A549 (cell line): ENCODE measurements around the gene GHRHR. TPM values are rescaled to one million over a fixed set of nuclear protein-coding genes. Genes with fewer than 3 reads are reported as not detected.
A peak's percentile ranks its signal among the peaks of the same experiment; 100 is the strongest.

Experiments
- ATAC-seq, 2 experiments: fragments of 200-7000 bp in 1 of 2; fragments of >200 bp in 1 of 2; cut with Nextera tagmentation in 1 of 2; cut with Tn5 transposase in 1 of 2; 3 replicates each; pipeline versions ENCODE4 v1.8.0 to v1.9.1; 2018 to 2020; ENCODE audit warnings: mild to moderate bottlenecking in 1 of 2, moderate library complexity in 1 of 2
- CTCF ChIA-PET: fragments of 300-600 bp; sonication (Branson Sonifier 250); formaldehyde crosslinking; extraction: SDS; loops from one replicate; lab custom pipeline; 2021; ENCODE audit warnings: antibody characterized with exemption, inconsistent platforms; lab: Yijun Ruan, JAX
- POLR2A ChIA-PET: fragments of 350-600 bp; formaldehyde crosslinking; extraction: SDS; loops from one replicate; lab custom pipeline; 2021; ENCODE audit warnings: antibody characterized with exemption, inconsistent platforms; lab: Yijun Ruan, JAX
- DNase-seq, 2 experiments: peaks; one replicate each; pipeline versions ENCODE4 v3.0.0 to v3.0.0-alpha.2; 2011 to 2016; ENCODE audit warnings: low read depth in 1 of 2, low spot score in 1 of 2
- FAIRE-seq: peaks from 2 replicates; lab custom pipeline; 2011; peaks lifted over from hg19 to GRCh38; lab: Jason Lieb, UNC
- H3K27ac ChIP-seq, 2 experiments: fragments of >200 bp; sonication (Bioruptor Twin); formaldehyde crosslinking; 3 replicates each; pipeline ENCODE4 v1.5.1; 2016 to 2017
- H3K4me1 ChIP-seq: fragments of >200 bp; sonication (Bioruptor Twin); formaldehyde crosslinking; 3 replicates; pipeline ENCODE4 v1.6.1; 2016
- H3K4me2 ChIP-seq: fragments of >200 bp; sonication (Bioruptor Twin); formaldehyde crosslinking; 3 replicates; pipeline ENCODE4 v1.6.1; 2016
- H3K4me3 ChIP-seq: fragments of >200 bp; sonication (Bioruptor Twin); formaldehyde crosslinking; 3 replicates; pipeline ENCODE4 v1.5.1; 2016
- H3K9me3 ChIP-seq: fragments of >200 bp; sonication (Bioruptor Twin); formaldehyde crosslinking; 3 replicates; pipeline ENCODE4 v1.6.1; 2016
- ATOH8 ChIP-seq: fragments of 250-450 bp; sonication (Bioruptor Pico); IDR thresholded peaks from 2 replicates; pipeline ENCODE4 v1.5.0; 2020; ENCODE audit warnings: low read depth, mild to moderate bottlenecking, moderate library complexity
- CBX2 ChIP-seq: fragments of 200-600 bp; sonication (generic); IDR thresholded peaks from 2 replicates; pipeline ENCODE4 v1.6.1; 2016; ENCODE audit warnings: low read depth, mild to moderate bottlenecking, borderline replicate concordance
- CTCF ChIP-seq: fragments of >200 bp; sonication (Bioruptor Twin); formaldehyde crosslinking; IDR thresholded peaks from 3 replicates; pipeline ENCODE4 v1.5.1; 2016
- EHF ChIP-seq: fragments of 250-450 bp; sonication (Bioruptor Pico); IDR thresholded peaks from 2 replicates; pipeline ENCODE4 v1.5.0; 2020; ENCODE audit warnings: mild to moderate bottlenecking
- FOSL2 ChIP-seq, 2 experiments: fragments of 450-650 bp in 1 of 2; fragments of >200 bp in 1 of 2; sonication (Bioruptor Twin) in 1 of 2; formaldehyde crosslinking; IDR thresholded peaks; 2 replicates each; pipeline versions ENCODE4 v1.5.0 to v1.6.1; 2016 to 2020; ENCODE audit warnings: mild to moderate bottlenecking in 1 of 2, moderate library complexity in 1 of 2
- GATA3 ChIP-seq: IDR thresholded peaks from 2 replicates; pipeline ENCODE4 v1.6.1; 2012; ENCODE audit warnings: borderline replicate concordance
- HOXB13 ChIP-seq: fragments of 250-450 bp; sonication (Bioruptor Pico); IDR thresholded peaks from 2 replicates; pipeline ENCODE4 v1.5.0; 2020; ENCODE audit warnings: low read depth, mild to moderate bottlenecking, moderate library complexity
- MAFK ChIP-seq: fragments of 450-650 bp; IDR thresholded peaks from 2 replicates; pipeline ENCODE4 v1.6.1; 2014; ENCODE audit not compliant: partially characterized antibody
- MAX ChIP-seq: IDR thresholded peaks from 2 replicates; pipeline ENCODE4 v1.6.1; 2012
- MYC ChIP-seq: IDR thresholded peaks from 2 replicates; pipeline ENCODE4 v1.6.1; 2012; ENCODE audit warnings: mild to moderate bottlenecking, inconsistent platforms, low read length, improper control_type of control experiment, borderline replicate concordance
- PHF8 ChIP-seq: fragments of 200-600 bp; sonication (generic); IDR thresholded peaks from 2 replicates; pipeline ENCODE4 v1.6.1; 2016; ENCODE audit warnings: low read depth, mild to moderate bottlenecking, antibody characterized with exemption, moderate library complexity, borderline replicate concordance
- RAD21 ChIP-seq, 2 experiments: fragments of >200 bp in 1 of 2; sonication (Bioruptor Twin) in 1 of 2; formaldehyde crosslinking in 1 of 2; IDR thresholded peaks in 1 of 2; conservative IDR thresholded peaks in 1 of 2; 2 replicates in 1 of 2; 3 replicates in 1 of 2; pipeline ENCODE4 v1.6.1; 2012 to 2018; ENCODE audit warnings: inconsistent platforms in 1 of 2
- RFX5 ChIP-seq: fragments of 450-650 bp; IDR thresholded peaks from 2 replicates; pipeline ENCODE4 v1.7.1; 2014; ENCODE audit warnings: antibody characterized with exemption, mild to moderate bottlenecking, moderate library complexity
- SMC3 ChIP-seq: fragments of >200 bp; sonication (Bioruptor Twin); formaldehyde crosslinking; IDR thresholded peaks from 3 replicates; pipeline ENCODE4 v1.6.1; 2018; ENCODE audit warnings: inconsistent platforms
- ZC3H11A ChIP-seq: fragments of 450-650 bp; IDR thresholded peaks from 2 replicates; pipeline ENCODE4 v1.6.1; 2014; ENCODE audit warnings: antibody characterized with exemption, mild to moderate bottlenecking
- WGBS: methylation state at CpG from one replicate; pipeline ENCODE4 v1.1.6; 2017; ENCODE audit errors: missing lambda C conversion rate; 5-methylcytosine and 5-hydroxymethylcytosine counted together
- polyA plus RNA-seq, 4 experiments: library from polyadenylated mRNA; depleted of rRNA in 3 of 4; stranded (reverse); fragments of >200 nt; fragmentation: RNase III in 1 of 4; extraction: RNeasy Plus Mini Kit Qiagen cat#74134 plus additional on column Dnase treatment in 1 of 4; gene quantifications; 2 replicates in 3 of 4; 3 replicates in 1 of 4; pipeline ENCODE4 v1.2.3, GENCODE V29; 2011 to 2017

The GHRHR gene
- polyA plus RNA-seq, 2 of the 4 experiments (the other 2 are of a cell fraction): not detected

- Histone ChIP-seq H3K4me1 (no peaks in the 10 kb centered on the region), H3K4me3 (no peak overlapping the region), H3K4me2 (no peak overlapping the region), H3K27ac (no peak overlapping the region), H3K9me3 (no peaks in the 10 kb centered on the region)
- WGBS: 37% methylated on average over 5 of the region's 5 CpGs
- ATAC-seq (no peak), FAIRE-seq (no peak), DNase-seq (no peak)
- no peak for TF ChIP-seq GATA3
- TF ChIP-seq EHF (CRISPR knock-in tag): no peak
- TF ChIP-seq FOSL2 (IDR thresholded peaks at IDR 0.05): no peak
- no peak for TF ChIP-seq FOSL2 (CRISPR knock-in tag; IDR thresholded peaks at IDR 0.05)
- no peak for TF ChIP-seq ATOH8 (CRISPR knock-in tag)
- TF ChIP-seq MAX: no peak
- no peak for TF ChIP-seq MYC
- POLR2A ChIA-PET: no interaction called here
- CTCF ChIA-PET: interaction anchor here (0.7 to 8.1 kb wide), 4 partner anchors 42 to 176 kb away, joined by 3 to 319 read pairs (median 4); no protein-coding TSS in a partner anchor
Measured at GRCh38 chr7:30980751-30981150, 17.0 kb downstream of the GHRHR start.

DNA sequence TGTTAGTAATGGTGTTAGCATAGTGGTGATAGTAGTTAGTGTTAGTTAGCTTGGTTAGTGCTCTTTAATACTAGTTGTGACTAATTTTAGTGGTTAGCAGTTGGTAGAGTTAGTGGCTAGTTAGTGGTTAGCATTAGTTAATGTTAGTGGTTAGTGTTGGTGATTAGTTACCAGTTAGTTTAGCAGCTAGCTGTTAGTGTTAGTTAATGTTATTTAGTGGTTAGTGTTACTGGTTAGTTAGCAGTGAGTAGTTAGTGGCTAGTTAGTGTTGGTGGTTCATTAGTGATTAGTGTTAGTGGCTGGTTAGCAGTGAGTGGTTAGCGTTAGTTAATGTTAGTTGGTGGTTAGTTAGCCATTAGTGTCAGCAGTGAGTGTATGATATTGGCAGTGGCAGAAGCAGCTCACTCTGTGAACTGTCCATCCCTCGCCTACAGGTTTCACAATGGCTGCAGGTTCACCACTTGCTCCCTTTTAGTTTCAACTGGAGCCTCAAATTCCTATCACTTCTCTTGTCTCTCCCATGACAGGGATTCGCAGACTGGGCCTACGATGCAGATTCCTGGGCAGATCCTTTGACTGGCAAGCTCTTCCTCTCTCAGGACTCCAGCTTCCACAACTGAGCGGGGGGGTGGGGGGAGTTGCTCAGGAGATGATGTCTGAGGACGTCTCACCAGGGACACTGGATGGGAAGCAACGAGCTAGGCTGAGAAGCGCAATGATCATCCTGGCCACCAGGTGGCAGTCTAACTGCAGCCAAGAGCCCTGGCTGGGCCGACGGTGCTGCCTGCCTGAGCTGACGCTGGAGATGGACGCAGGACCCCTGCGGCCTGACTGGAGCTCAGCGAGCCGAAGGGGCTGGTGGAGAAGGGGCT lies 19.5 kb downstream of the GHRHR start:
- ATAC-seq (peak; percentile 90 to 97), DNase-seq (peak; percentile 75 to 77), FAIRE-seq (peak; percentile 74)
- WGBS: 8% methylated on average over 11 of the region's 15 CpGs
- no peak for TF ChIP-seq HOXB13
- peak; percentile 90 for TF ChIP-seq RAD21 (conservative IDR thresholded peaks at IDR 0.05 in 1 of 2, IDR thresholded peaks at IDR 0.05 in 1 of 2)
- no peak for TF ChIP-seq MAFK
- no peak for TF ChIP-seq RFX5
- TF ChIP-seq SMC3: peak; percentile 91
- TF ChIP-seq CTCF: peak; percentile 87
- ChIA-PET POLR2A (no interaction called here), CTCF (interaction anchor here (0.6 to 8.1 kb wide), 69 partner anchors 11 to 1181 kb away, joined by 3 to 319 read pairs (median 4); no protein-coding TSS in a partner anchor)
- Histone ChIP-seq H3K4me2 (peak overlapping the region; percentile 58), H3K27ac (no peak overlapping the region), H3K4me3 (no peak overlapping the region), H3K4me1 (peaks cover 3% of the 10 kb centered on the region; the same call in 2 of the 3 replicates), H3K9me3 (no peaks in the 10 kb centered on the region)

DNA sequence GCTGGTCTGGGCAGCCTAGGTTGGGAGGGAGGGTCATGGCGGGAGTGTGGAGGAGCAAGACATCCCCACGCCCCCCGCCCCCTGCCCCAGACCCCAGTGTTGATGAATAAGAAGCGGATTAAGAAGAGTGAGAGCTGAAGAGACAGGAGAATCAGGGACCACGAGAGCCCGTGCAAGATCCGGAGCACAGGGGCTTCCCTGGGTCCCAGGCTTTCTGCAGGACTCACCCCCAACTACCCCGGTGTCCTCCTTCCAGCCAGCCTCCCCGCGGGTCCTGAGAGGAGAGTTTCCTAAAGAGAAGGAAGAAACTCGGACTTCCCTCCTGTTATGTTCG lies 20.1 kb downstream of the GHRHR start:
- POLR2A ChIA-PET: no interaction called here
- WGBS: 41% methylated on average over 12 of the region's 12 CpGs
- FAIRE-seq (no peak), DNase-seq (no peak), ATAC-seq (no peak; a peak in 1 of 6 replicates)
- Histone ChIP-seq H3K4me3 (no peak overlapping the region), H3K4me1 (peaks cover 9% of the 10 kb centered on the region), H3K9me3 (no peaks in the 10 kb centered on the region), H3K4me2 (peak overlapping the region; percentile 58)
- no peak for TF ChIP-seq PHF8
- no peak for TF ChIP-seq CBX2
- no peak for TF ChIP-seq ZC3H11A
- no peak for TF ChIP-seq MYC
- peak in 1 of 2 experiments; percentile 5; a peak in 1 of 5 replicates for TF ChIP-seq RAD21 (conservative IDR thresholded peaks at IDR 0.05 in 1 of 2, IDR thresholded peaks at IDR 0.05 in 1 of 2)
- TF ChIP-seq, all 56 proteins: peak for 1
- H3K27ac ChIP-seq: no peak overlapping the region
- CTCF ChIA-PET: interaction anchor here (0.6 to 8.1 kb wide), 61 partner anchors 11 to 1181 kb away, joined by 3 to 319 read pairs (median 4); no protein-coding TSS in a partner anchor
